Stomach (tissue), 4 donors: ENCODE results near the gene RAI14.
"Not testable (repeated sequence)": the region's sequence is repeated elsewhere in the genome, so short reads cannot be mapped to it uniquely, and the experiment has no call there.

Experiments used
- CTCF ChIP-seq, 7 experiments: fragments of 450-650 bp in 4 of 7; fragments of 200-600 bp in 3 of 7; sonication (generic) in 3 of 7; IDR thresholded peaks; one replicate each; pipeline ENCODE4 v1.5.1; 2016 to 2019; ENCODE audit warnings: antibody characterized with exemption in 7 of 7, control low read depth in 2 of 7, mild to moderate bottlenecking in 1 of 7
- POLR2AphosphoS5 ChIP-seq, 3 donors: sonication (generic); formaldehyde crosslinking; IDR thresholded peaks; one replicate each; pipeline ENCODE4 v1.6.1; 2016; ENCODE audit warnings: antibody characterized with exemption in 3 of 3

- TF ChIP-seq CTCF, POLR2AphosphoS5 (IDR thresholded peaks at IDR 0.05): not testable (repeated sequence)
Observed at GRCh38 chr5:34783892-34784291, 127.8 kb downstream of the RAI14 start.
